NOMO-1 treated with DMSO at 0.1 percent for 48 hours (cell line): ENCODE data around the gene IQGAP2.

Experiments
- DNase-seq: peaks from one replicate; lab custom pipeline; 2025; ENCODE audit not compliant: unreplicated experiment; lab: John Stamatoyannopoulos, UW

Gene IQGAP2

DNA sequence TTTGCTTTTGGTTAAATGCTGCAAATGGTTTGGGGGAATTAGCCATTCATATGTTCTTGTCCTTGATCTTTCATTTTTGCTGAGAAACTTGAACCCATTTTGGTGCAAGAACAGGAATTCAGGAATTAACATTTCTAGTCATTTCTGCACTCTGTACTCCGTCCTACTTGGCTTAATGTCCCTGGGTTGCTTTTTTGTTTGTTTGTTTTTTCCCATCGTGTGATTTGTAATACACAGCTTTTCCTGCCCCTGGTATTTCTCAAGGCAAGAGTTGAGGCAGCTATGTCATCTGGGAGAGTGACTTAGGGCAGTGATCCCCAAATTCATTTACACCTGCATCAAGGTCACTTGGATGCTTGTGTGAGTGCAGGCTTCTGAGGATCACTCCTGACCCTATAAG lies 71.3 kb downstream of the IQGAP2 start:
- DNase-seq, result no peak

- DNase-seq, result no peak
Observed at GRCh38 chr5:76475385-76475784, 72.3 kb downstream of the IQGAP2 start.

- no peak for DNase-seq
Observed at GRCh38 chr5:76475936-76476335, 72.9 kb downstream of the IQGAP2 start.

DNA sequence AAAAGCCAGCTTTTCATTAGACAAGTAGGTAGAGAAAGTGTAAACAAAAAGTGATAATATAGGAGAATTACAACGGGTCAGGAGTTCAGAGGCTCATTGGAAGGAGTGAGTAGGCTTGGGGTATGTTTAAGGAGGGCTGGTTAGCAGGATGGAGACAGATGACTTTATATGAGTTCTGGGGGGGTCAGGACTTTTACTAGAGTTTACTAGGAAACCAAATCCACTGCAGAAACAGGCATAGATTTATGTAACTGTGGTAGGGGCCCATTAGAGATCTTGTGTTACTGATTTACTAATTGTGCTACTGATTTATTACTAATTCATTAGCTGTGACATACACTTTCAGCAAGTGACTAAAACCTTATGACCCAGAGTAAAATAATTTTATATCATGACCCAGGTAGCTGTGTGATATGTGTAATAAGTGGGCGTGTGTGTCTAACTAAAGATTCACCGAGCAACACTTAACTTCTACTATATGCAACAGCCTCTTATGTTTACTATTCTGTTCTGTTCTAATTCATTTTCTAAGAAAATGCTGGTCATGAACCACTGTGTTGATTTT lies 73.5 kb downstream of the IQGAP2 start:
- DNase-seq, result no peak

DNA sequence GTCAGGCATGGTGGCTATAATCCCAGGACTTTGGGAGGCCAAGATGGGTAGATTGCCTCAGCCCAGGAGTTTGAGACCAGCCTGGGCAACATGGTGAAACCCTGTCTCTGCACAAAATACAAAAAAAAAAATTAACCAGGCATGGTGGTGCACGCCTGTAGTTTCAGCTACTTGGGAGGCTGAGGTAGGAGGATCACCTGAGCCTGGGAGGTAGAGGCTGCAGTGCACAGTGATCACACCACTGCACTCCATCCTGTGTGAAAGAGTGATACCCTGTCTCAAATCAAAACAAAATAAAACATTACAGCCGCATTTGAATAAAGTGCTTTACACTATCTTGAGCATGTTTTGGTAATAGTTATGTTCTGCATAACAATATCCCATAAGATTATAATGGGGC lies 74.0 kb downstream of the IQGAP2 start:
- no peak for DNase-seq

GRCh38 chr5:76477571-76477970 lies 74.5 kb downstream of the IQGAP2 start:
- no peak for DNase-seq

- no peak for DNase-seq
Observed at GRCh38 chr5:76479281-76479680, 76.2 kb downstream of the IQGAP2 start.

DNA sequence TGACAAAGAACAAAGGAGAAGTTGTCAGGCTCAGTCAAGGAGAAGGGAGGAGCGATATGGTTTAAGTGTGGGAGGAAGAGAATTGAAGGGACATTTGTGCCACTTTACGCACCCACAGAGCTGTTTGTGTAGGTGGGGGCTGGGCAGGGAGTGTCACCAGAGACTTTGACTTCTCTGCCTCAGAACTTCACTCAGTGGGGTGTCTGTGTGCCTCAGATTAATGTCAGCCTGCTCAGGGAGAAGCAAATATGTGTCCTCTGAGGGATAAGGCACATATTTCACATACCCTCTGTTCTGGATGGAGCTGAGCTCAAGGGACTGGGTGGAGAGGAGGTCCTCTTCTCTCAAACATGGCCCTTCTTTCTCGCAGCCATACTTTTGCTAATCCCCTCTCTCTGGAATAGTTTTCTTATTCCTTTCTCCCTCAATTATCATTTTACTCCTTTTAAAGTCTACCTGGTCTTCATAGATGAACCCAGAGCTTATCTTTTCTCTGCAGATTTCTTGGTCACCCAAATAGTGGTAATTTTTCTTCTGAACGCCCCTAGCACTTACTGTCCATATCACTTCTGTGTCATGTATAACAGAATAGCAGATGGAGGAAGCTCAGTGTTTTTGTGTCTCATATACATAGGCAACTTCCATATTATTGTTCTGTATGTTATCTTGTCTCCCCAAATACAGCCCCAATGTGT lies 77.0 kb downstream of the IQGAP2 start:
- no peak for DNase-seq

GRCh38 chr5:76482984-76483383 lies 79.9 kb downstream of the IQGAP2 start:
- no peak for DNase-seq

- no peak for DNase-seq
Observed at GRCh38 chr5:76483433-76483832, 80.3 kb downstream of the IQGAP2 start.

GRCh38 chr5:76483881-76484280 lies 80.8 kb downstream of the IQGAP2 start:
- DNase-seq, result no peak

DNA sequence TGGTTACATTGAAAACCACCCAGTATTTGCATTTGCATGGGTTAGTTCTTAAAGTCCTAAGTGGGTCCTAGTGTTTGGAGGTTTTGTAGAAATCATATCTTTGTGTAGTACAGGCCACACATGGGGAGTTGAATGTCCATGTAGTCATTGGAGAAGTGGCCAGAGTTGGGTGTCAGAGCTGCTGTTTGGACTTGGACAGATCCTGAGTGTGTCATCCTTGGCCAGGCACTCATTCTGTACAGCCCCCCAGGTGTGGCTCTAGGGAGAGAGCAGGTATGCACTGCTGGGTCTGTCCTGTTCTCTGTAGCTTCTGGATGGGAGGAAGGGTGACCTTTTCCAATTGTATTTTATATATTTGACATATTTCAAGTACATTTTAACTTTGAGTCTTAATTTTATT lies 82.4 kb downstream of the IQGAP2 start:
- no peak for DNase-seq

DNA sequence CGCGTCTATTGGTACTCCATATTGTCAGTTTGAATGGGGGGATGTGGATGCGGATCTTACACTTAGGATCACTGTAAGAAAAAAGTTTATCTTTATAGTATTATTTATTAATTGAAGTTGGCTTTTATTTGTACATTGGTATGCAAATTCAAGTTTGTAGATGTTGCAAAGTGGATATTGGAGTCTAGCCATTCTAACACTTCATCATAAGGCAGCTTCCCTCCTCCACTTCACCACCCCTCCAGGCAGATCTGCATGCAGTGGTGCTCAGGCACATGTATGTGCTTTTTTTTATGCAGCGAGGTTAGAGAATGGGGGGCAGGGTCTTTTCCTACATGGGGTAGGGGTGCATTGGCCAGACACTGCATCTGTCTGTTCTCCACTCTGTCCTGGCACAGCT lies 84.3 kb downstream of the IQGAP2 start:
- DNase-seq, result no peak

DNA sequence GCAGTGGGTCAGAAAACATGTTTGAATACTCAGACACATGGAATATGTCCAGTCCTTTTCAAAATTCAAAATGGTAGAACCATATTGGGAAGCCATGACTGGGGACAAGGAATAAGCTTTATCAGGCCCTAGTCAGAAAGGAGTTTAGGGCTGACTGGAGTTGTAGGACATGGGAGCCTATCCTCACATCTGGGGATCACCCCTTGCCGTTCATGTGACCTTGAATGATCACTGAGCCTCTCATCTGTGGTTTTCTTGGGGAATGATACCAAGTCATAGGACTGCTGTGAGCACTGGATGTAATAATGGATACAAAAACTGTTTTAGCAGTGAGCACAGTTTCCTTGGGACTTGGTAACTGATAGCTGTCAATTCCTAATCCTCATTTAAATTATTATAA lies 84.7 kb downstream of the IQGAP2 start:
- DNase-seq, result no peak

- no peak for DNase-seq
Observed at GRCh38 chr5:76488969-76489368, 85.9 kb downstream of the IQGAP2 start.

- DNase-seq, result no peak
Observed at GRCh38 chr5:76489877-76490688, 87.0 kb downstream of the IQGAP2 start.

DNA sequence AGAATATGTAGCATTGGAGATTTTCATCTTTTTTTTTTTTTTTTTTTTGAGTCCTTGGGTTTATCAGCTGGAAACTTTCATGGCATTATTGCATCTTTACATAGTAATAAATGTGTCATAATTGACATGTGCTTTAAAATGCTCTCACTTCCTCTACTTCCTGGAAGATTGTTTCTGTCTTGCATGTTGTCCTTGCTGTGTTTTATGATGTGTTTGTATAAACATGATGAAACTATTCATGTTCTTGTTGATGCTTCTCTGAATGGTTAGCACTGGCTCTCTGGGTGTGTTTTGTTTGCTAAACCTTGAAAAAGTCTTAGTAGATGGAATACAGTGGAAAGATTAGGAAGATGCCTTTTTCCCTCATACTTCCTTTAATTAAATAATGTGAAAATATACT lies 87.9 kb downstream of the IQGAP2 start:
- DNase-seq, result no peak

DNA sequence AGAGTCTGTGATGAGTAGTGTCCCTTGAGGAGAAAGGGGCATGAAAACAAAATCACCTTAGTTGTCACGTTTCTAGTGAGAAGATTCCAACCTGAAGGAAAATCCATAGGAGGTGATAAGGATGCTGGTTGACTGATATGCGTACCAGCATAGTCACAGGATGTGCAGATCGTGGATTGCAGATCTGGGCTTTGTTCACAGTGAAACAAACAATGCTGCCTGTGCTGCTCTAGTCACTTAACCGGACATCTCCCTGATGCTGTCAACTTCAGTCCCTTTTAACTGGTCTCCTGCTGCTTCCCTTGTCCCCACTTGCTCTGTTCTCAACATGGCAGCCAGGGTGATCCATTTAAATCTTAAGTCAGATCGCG lies 89.7 kb downstream of the IQGAP2 start:
- no peak for DNase-seq

DNA sequence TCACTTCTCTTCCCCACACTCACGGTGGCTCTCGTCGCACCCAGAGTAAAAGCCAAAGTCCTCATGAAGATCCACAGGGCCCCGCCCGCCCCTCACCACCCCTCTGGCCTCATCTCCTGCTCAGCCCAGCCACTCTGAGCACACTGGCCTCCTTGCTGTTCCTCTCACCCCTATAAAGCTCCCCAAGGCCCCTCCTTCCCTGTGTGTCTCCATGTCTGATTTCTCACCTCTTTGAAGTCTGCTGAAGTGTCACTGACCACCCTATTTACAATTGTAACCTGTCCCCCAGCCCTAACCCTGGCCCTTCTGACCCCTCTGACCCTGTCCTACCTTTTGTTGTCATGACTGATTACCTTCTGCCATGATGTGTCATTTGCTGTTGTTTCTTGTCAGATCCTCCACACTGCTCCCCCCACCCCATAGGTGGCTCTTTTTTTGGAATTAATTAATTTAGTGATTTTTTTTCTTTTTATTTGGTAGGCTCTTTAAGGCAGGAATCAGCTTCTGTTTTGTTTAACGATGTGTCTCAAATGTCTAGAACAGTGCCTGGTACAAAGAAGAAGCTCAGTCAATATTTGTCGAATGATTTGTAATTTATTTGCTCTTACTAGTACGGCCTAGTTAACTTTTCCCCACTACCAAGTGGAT lies 90.2 kb downstream of the IQGAP2 start:
- no peak for DNase-seq

GRCh38 chr5:76494201-76494600 lies 91.1 kb downstream of the IQGAP2 start:
- DNase-seq, result no peak

DNA sequence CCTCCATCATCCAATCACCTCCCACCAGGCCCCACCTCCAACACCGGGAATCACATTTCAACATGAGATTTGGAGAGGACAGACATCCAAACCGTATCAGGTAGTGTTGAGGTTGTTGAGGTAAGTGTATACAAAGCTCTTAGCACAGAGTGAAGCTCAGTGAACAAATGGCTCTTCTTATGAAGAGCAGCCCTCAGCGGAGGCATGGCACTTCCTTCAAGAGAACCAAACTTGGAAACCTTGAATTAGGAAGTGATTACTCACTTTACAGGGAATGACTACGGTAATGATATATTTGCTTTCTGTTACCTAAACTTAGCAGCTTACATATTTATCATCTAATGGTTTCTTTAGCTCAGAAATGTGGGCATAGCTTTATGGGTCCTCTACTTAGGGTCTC lies 92.8 kb downstream of the IQGAP2 start:
- DNase-seq, result no peak

DNA sequence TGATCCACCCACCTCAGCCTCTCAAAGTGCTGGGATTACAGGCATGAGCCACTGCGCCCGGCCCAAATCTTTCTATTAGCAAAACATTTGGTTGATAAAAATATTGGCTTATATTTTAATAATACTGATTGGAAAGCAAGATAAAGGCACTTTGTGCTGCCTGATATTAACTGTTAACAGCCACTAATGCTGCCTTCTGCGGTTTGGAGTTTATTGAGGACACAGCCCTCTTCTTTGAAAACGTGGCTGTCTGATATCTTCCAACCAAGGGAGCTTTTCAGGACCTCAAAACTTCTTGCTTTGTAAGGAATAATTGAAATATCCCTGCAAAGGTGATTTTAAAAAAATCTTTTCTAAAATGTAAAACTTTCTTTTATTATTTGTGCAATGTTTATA lies 94.0 kb downstream of the IQGAP2 start:
- DNase-seq, result no peak
